Measurements from ENCODE around the gene RGS14. TPM values are rescaled to one million over a fixed set of nuclear protein-coding genes. Genes with fewer than 3 reads are reported as not detected.

The RGS14 gene
- total RNA-seq, 1 donor from 2014 or later = 8.4 TPM

DNA sequence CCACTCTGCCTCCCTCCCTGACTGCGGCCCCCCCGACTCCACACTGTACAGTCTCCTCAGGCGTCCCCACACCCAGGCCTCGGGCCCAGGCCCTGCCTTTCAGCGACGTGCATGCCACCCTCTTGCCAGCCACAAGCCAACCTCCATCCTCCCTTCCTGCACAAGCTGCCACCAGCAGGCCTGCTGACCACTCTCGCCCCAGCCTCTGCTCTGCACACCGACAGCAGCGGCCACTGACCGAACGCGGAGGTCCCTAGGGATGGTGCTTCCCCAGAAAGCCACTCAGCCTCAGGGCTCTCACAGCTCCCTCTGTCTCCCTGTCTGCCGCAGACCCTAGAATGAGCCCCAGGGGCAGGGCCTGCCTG lies 24.8 kb upstream of the RGS14 start:
- Histone ChIP-seq H3K27me3 (ENCODE audit: control insufficient read depth, insufficient read depth, low read length) (no peaks in the 10 kb centered on the region), H3K36me3 (ENCODE audit: control insufficient read depth, insufficient read depth, low read length) (peaks cover 45% of the 10 kb centered on the region), H3K4me3 (ENCODE audit: low read depth, low read length) (no peak overlapping the region)
- TF ChIP-seq, protein P1, sequence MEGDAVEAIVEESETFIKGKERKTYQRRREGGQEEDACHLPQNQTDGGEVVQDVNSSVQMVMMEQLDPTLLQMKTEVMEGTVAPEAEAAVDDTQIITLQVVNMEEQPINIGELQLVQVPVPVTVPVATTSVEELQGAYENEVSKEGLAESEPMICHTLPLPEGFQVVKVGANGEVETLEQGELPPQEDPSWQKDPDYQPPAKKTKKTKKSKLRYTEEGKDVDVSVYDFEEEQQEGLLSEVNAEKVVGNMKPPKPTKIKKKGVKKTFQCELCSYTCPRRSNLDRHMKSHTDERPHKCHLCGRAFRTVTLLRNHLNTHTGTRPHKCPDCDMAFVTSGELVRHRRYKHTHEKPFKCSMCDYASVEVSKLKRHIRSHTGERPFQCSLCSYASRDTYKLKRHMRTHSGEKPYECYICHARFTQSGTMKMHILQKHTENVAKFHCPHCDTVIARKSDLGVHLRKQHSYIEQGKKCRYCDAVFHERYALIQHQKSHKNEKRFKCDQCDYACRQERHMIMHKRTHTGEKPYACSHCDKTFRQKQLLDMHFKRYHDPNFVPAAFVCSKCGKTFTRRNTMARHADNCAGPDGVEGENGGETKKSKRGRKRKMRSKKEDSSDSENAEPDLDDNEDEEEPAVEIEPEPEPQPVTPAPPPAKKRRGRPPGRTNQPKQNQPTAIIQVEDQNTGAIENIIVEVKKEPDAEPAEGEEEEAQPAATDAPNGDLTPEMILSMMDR (IDR thresholded peaks at IDR 0.05; ENCODE audit: insufficient read depth, low read length, severe bottlenecking) = no peak
- no peak for DNase-seq (ENCODE audit: low read depth)
- no peak for FAIRE-seq

DNA sequence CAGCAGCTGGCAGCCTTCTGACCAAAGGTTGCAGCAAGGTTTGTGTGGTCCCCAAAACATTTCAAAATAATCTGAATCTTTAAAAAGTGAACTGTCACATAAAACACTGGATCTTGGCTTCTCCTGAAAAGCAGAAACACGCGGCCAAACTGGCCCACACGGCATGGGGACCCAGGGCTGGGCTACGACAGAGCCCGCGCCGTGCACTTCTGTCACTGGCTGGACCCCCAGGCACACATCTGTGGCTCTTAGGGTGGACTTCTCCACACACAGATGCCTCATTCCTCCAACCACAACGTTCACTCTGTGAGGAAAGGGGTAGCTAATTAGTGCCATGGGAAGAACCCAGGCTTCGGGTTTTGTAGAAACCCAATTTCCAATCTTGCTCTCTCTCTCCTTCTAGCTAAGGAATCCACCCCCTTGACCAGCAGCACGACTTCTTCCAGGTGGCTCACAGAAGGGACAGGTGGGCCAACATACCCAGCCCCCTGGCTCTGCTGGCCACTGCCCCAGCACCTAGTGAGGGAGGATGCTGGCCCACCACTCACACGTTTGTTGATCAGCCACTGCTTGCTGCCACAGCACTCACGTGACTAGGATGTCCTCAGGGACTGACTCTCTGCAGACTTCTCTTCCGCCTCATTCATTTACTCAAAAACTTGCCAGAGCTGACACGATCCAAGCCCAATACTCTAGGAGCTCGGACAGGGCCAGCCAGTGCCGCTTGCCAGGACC lies 24.1 kb upstream of the RGS14 start:
- DNase-seq (ENCODE audit: low read depth) (no peak), FAIRE-seq (no peak)
- Histone ChIP-seq H3K27me3 (ENCODE audit: control insufficient read depth, insufficient read depth, low read length) (no peaks in the 10 kb centered on the region), H3K36me3 (ENCODE audit: control insufficient read depth, insufficient read depth, low read length) (peaks cover 48% of the 10 kb centered on the region), H3K4me3 (ENCODE audit: low read depth, low read length) (no peak overlapping the region)
- TF ChIP-seq, protein P1 (IDR thresholded peaks at IDR 0.05; ENCODE audit: insufficient read depth, low read length, severe bottlenecking) = no peak

DNA sequence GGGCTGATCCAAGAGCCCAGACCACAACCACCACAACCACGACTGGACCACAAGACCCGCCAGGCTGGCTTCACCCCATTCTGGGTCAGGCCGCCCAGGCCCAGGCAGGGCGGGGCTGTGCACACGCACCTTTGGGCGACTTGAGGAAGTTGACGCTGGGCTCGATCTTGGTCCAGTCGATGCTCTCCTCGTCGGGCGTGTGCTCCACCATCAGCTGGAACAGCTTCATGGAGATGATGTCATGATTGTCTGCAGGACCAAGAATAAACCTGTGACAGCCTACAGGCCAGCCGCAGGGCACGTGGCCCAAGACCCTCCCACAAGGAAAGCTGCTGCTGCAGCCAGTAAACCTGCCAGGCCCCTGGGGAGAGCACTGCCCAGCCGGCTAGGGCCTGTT lies 23.6 kb upstream of the RGS14 start:
- H3K4me3 ChIP-seq (ENCODE audit: low read depth, low read length) = no peak overlapping the region
- FAIRE-seq (no peak), DNase-seq (ENCODE audit: low read depth) (no peak)
- TF ChIP-seq, protein P1 (IDR thresholded peaks at IDR 0.05; ENCODE audit: insufficient read depth, low read length, severe bottlenecking) = no peak
- H3K27me3 ChIP-seq (ENCODE audit: control insufficient read depth, insufficient read depth, low read length) = no peaks in the 10 kb centered on the region
- peaks cover 49% of the 10 kb centered on the region for H3K36me3 ChIP-seq (ENCODE audit: control insufficient read depth, insufficient read depth, low read length)

DNA sequence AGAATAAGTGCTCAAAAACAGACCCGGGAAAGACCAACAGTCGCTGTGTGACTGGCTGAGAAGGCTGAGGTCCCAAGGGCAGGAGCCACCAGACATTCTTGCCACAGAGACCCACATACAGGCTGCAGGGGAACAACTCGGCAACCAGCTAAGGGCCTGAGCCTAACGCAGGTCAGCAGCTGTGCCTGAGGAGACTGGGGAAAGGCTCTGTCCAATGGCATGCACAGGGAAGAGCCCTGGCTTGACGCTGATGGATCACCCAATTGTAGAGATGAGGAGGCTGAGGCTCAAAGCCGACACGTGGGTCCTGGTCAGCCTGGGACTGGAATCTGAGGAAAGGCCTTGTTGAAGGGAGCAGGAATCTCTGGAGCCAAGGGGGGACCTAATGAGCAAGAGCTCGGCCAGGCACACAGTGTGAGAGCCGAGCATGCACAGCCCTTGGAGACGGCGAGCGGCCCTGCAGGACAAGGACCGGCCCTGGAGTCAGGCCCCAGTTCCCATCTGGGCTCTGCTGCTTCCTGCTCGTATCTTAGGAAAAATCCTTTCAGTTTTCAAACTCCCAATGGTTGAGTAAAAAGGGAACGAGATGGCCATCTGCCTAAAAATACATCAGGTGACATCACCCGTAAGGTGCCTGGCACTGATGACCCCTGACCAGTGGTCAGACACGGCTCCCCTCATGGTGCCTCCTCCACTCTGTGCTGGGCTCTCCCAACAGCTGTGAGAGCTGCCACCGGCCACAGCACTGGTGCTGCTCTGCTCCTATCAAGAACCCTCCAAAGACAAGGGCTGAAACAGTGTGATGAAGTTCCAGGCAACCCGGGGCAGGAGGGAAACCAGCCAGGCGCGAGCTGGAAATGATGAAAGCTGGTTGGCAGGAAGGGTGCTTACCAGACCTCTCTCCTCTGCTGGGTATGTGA lies 22.7 kb upstream of the RGS14 start:
- DNase-seq (ENCODE audit: low read depth) (no peak), FAIRE-seq (no peak)
- H3K4me3 ChIP-seq (ENCODE audit: low read depth, low read length) = no peak overlapping the region
- H3K27me3 ChIP-seq (ENCODE audit: control insufficient read depth, insufficient read depth, low read length) = no peaks in the 10 kb centered on the region
- H3K36me3 ChIP-seq (ENCODE audit: control insufficient read depth, insufficient read depth, low read length) = peaks cover 51% of the 10 kb centered on the region
- TF ChIP-seq, protein P1 (IDR thresholded peaks at IDR 0.05; ENCODE audit: insufficient read depth, low read length, severe bottlenecking) = no peak

DNA sequence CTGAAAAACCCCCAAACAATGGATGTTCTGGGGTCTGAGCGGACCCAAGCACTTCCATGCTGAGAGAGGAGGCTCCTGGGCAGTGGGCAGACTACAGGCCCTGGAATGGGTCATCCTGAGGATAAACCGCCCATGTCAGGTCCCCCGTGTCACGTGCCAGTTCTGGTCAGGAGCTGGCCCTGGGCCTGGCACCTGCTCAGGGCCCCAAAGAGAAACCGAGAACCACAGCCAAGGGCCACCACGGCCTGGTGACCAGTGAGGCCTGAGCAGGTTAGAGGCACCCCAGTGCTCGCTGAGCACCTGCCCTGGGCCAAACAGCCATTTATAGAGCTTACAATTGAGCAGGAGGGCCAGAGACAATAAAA lies 22.0 kb upstream of the RGS14 start:
- no peak for DNase-seq (ENCODE audit: low read depth)
- Histone ChIP-seq H3K4me3 (ENCODE audit: low read depth, low read length) (no peak overlapping the region), H3K36me3 (ENCODE audit: control insufficient read depth, insufficient read depth, low read length) (peaks cover 49% of the 10 kb centered on the region), H3K27me3 (ENCODE audit: control insufficient read depth, insufficient read depth, low read length) (no peaks in the 10 kb centered on the region)
- TF ChIP-seq, protein P1 (IDR thresholded peaks at IDR 0.05; ENCODE audit: insufficient read depth, low read length, severe bottlenecking) = no peak
- FAIRE-seq = no peak
